ENCODE measurements around the gene UBAP1. TPM values are rescaled to one million over a fixed set of nuclear protein-coding genes. Genes with fewer than 3 reads are reported as not detected.
A peak's percentile ranks its signal among the peaks of the same experiment; 100 is the strongest.

UBAP1 gene
- total RNA-seq, 1 experiment from 2014 or later = 30.8 TPM

GRCh38 chr9:34157898-34158297 is 20.9 kb upstream of the UBAP1 start:
- no peaks in the 10 kb centered on the region for H3K9me2 ChIP-seq (ENCODE audit: insufficient read depth)
- no peak for TF ChIP-seq YY1 (IDR thresholded peaks at IDR 0.05; ENCODE audit: extremely low read depth, insufficient replicate concordance, low read depth, low read length)
- no peak for TF ChIP-seq EGR1 (IDR thresholded peaks at IDR 0.05; ENCODE audit: low read depth)
- TF ChIP-seq, protein P1, sequence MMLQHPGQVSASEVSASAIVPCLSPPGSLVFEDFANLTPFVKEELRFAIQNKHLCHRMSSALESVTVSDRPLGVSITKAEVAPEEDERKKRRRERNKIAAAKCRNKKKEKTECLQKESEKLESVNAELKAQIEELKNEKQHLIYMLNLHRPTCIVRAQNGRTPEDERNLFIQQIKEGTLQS (IDR thresholded peaks at IDR 0.05) = no peak
- no peak for TF ChIP-seq ZNF274 (IDR thresholded peaks at IDR 0.05; ENCODE audit: low read depth, low read length)
- no peak for TF ChIP-seq EZH2 (IDR thresholded peaks at IDR 0.05)
- no peak for TF ChIP-seq RAD21 (IDR thresholded peaks at IDR 0.05; ENCODE audit: low read depth)
- no peak for TF ChIP-seq SP1 (IDR thresholded peaks at IDR 0.05; ENCODE audit: low read depth)
- no peak for TF ChIP-seq SRF (IDR thresholded peaks at IDR 0.05; ENCODE audit: low read depth)
- TF ChIP-seq ZFX (IDR thresholded peaks at IDR 0.05) = no peak
- TF ChIP-seq FOSL1 (IDR thresholded peaks at IDR 0.05; ENCODE audit: low read depth) = no peak
- no peak for TF ChIP-seq SIN3A (IDR thresholded peaks at IDR 0.05; ENCODE audit: low read depth)
- TF ChIP-seq JUND (IDR thresholded peaks at IDR 0.05) = no peak
- TF ChIP-seq TCF7L2 (IDR thresholded peaks at IDR 0.05; ENCODE audit: borderline replicate concordance, extremely low read depth, insufficient read depth, insufficient read length) = no peak
- no peak for TF ChIP-seq CTCF (IDR thresholded peaks at IDR 0.05 in 2 of 3, conservative IDR thresholded peaks at IDR 0.05 in 1 of 3; ENCODE audit: borderline replicate concordance in 1 of 3, insufficient read depth in 1 of 3, low read depth in 2 of 3, low read length in 2 of 3)
- TF ChIP-seq, protein P2, sequence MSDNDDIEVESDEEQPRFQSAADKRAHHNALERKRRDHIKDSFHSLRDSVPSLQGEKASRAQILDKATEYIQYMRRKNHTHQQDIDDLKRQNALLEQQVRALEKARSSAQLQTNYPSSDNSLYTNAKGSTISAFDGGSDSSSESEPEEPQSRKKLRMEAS (IDR thresholded peaks at IDR 0.05) = no peak
- no peak for TF ChIP-seq POLR2A (IDR thresholded peaks at IDR 0.05; ENCODE audit: borderline replicate concordance, extremely low read depth, insufficient read depth, insufficient read length)
- ATAC-seq = peak; percentile 7; the same call in 1 of the 2 replicates
- H3K4me1 ChIP-seq (ENCODE audit: control insufficient read depth in 1 of 2, insufficient read depth in 2 of 2, low read length in 2 of 2) = peaks cover 10 to 17% of the 10 kb centered on the region in 2 experiments; a peak in 3 of 4 replicates
- no peak overlapping the region for H3K27ac ChIP-seq (ENCODE audit: low read depth, low read length)
- ChIA-PET CTCF (no interaction called here), POLR2A (interaction anchor here (0.6 kb wide), 1 partner anchor 11 kb away, joined by 4 read pairs; no protein-coding TSS in a partner anchor), RAD21 (ENCODE audit: low non-redundant PET in 1 of 2, low total read pairs in 2 of 2, uncharacterized antibody in 2 of 2, unreplicated experiment in 2 of 2) (no interaction called here)
- H2AFZ ChIP-seq (ENCODE audit: low read depth, low read length, poor library complexity, severe bottlenecking) = peak overlapping the region; percentile 83
- no peaks in the 10 kb centered on the region for H3K79me2 ChIP-seq (ENCODE audit: insufficient read depth, low read length)
- H3K27me3 ChIP-seq (ENCODE audit: insufficient read depth, low read length) = no peaks in the 10 kb centered on the region
- no peak overlapping the region for H3K9ac ChIP-seq (ENCODE audit: low read length)
- H3K9me3 ChIP-seq (ENCODE audit: control insufficient read depth in 1 of 2, insufficient read depth in 1 of 2, low read depth in 1 of 2, low read length in 2 of 2) = no peaks in the 10 kb centered on the region
- no peaks in the 10 kb centered on the region for H3K36me3 ChIP-seq (ENCODE audit: control insufficient read depth in 1 of 2, insufficient read depth in 2 of 2, low read length in 2 of 2)
- no peak overlapping the region for H3K4me3 ChIP-seq (replicated peaks in 1 of 2; ENCODE audit: low read depth in 1 of 2, low read length in 2 of 2)
- no TSS peak for BruUV-seq (replicated peaks)
- no peak for DNase-seq (ENCODE audit: low read depth, low spot score)
- peak overlapping the region; percentile 54 for H3K4me2 ChIP-seq (ENCODE audit: low read length)
- intact Hi-C loops (cut with micrococcal nuclease) = no loop called here
- H4K20me1 ChIP-seq (ENCODE audit: insufficient read depth) = no peaks in the 10 kb centered on the region

All from HCT116 (cell line).